Right atrium auricular region (tissue), 2 donors: ENCODE measurements around the gene PSMB5. TPM values are rescaled to one million over a fixed set of nuclear protein-coding genes. Genes with fewer than 3 reads are reported as not detected.

Experiments used
- DNase-seq: peaks from one replicate; pipeline ENCODE4 v3.0.0-alpha.2; 2019; ENCODE audit warnings: low spot score
- H3K27ac ChIP-seq, 2 donors: fragments of 200-600 bp; sonication (generic); 1 replicate in 1 of 2; 2 replicates in 1 of 2; pipeline ENCODE4 v1.5.1; 2016 to 2019
- H3K27me3 ChIP-seq, 2 donors: fragments of 200-600 bp; sonication (generic); one replicate each; pipeline versions ENCODE4 v1.5.1 to v1.6.0; 2017 to 2019
- H3K36me3 ChIP-seq: fragments of 200-600 bp; sonication (generic); one replicate; pipeline ENCODE4 v1.5.1; 2016
- H3K4me1 ChIP-seq, 2 donors: fragments of 200-600 bp; sonication (generic); one replicate each; pipeline versions ENCODE4 v1.5.1 to v1.6.0; 2017 to 2019
- H3K4me3 ChIP-seq, 2 donors: fragments of 200-600 bp; sonication (generic); 1 replicate in 1 of 2; 2 replicates in 1 of 2; pipeline ENCODE4 v1.5.1; 2017 to 2019; ENCODE audit warnings: mild to moderate bottlenecking in 1 of 2, moderate library complexity in 1 of 2
- H3K9me3 ChIP-seq, 2 donors: fragments of 200-600 bp; sonication (generic); one replicate each; pipeline ENCODE4 v1.5.1; 2019
- total RNA-seq, 2 donors: library from RNA; depleted of rRNA; stranded (reverse); fragments of >200 nt; gene quantifications; one replicate each; pipeline ENCODE4 v1.1.0, GENCODE V29; 2016
- TF ChIP-seq, protein P1 (sequence below), 2 donors: fragments of 200-600 bp; sonication (generic); IDR thresholded peaks; one replicate each; pipeline ENCODE4 v1.5.1; 2019; ENCODE audit warnings: antibody characterized with exemption in 2 of 2

PSMB5 gene
- total RNA-seq, 2 donors from 2014 or later, result 105 to 122 TPM

DNA sequence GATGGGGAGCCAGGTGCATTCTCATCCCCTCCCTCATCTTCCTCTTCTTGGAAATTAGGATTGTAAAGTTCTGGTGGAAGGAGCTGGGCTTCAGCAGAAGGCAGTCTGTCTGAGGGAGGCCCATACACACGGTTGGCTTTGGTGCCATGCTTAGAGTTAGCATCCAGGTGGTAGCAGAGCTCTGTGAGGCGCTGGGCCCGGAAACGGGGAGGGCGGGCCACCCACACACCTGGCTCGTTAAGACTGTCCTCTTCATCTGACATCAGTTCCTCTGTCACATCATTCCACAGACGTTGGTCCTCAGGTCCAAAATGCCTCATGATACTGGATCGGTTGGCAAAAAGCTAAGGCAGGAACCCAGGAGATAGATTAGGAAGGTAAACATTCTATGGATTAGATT is 47.4 kb downstream of the PSMB5 start:
- TF ChIP-seq, protein P1, sequence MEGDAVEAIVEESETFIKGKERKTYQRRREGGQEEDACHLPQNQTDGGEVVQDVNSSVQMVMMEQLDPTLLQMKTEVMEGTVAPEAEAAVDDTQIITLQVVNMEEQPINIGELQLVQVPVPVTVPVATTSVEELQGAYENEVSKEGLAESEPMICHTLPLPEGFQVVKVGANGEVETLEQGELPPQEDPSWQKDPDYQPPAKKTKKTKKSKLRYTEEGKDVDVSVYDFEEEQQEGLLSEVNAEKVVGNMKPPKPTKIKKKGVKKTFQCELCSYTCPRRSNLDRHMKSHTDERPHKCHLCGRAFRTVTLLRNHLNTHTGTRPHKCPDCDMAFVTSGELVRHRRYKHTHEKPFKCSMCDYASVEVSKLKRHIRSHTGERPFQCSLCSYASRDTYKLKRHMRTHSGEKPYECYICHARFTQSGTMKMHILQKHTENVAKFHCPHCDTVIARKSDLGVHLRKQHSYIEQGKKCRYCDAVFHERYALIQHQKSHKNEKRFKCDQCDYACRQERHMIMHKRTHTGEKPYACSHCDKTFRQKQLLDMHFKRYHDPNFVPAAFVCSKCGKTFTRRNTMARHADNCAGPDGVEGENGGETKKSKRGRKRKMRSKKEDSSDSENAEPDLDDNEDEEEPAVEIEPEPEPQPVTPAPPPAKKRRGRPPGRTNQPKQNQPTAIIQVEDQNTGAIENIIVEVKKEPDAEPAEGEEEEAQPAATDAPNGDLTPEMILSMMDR (IDR thresholded peaks at IDR 0.05), result no peak

DNA sequence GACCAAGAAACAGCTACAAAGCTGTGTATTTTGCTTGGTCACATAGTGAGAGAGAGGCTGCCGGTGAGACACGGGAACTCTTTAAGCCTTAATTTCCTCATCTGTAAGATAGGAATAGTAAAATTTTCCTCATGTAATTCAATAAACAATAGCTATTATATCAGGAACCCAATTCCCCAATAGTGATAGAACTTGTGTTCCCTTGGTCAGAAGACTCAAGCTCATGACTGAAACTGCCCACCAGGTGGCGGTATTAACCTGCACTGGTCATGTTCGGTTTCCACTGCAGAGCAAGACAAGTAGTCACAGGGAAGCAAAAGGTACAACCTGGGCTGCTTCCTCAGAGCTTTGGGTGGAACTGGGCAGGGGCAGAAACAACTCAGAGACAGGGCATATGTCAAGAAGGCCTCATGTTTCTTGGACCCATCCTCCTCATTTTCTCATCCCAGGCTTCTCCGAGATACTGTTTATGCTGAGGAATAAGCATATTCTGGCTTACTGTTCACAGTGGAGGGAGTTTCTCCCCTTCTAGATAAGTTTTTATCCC is 48.1 kb downstream of the PSMB5 start:
- DNase-seq, result peak; percentile 95
- Histone ChIP-seq H3K27ac (no peak overlapping the region), H3K4me1 (peaks cover 0 to 15% of the 10 kb centered on the region in 2 donors), H3K36me3 (no peaks in the 10 kb centered on the region), H3K4me3 (no peak overlapping the region), H3K27me3 (no peaks in the 10 kb centered on the region), H3K9me3 (no peaks in the 10 kb centered on the region)
- TF ChIP-seq, protein P1 (IDR thresholded peaks at IDR 0.05), result peak; percentile 75 to 93

More for the DNA sequence above, 47.4 kb downstream of the PSMB5 start:
- no peaks in the 10 kb centered on the region for H3K9me3 ChIP-seq
- H3K36me3 ChIP-seq, result no peaks in the 10 kb centered on the region
- H3K4me3 ChIP-seq, result no peak overlapping the region
- no peaks in the 10 kb centered on the region for H3K27me3 ChIP-seq
- no peak for DNase-seq
- no peak overlapping the region for H3K27ac ChIP-seq
- H3K4me1 ChIP-seq, result peaks cover 0 to 9% of the 10 kb centered on the region in 2 donors

DNA sequence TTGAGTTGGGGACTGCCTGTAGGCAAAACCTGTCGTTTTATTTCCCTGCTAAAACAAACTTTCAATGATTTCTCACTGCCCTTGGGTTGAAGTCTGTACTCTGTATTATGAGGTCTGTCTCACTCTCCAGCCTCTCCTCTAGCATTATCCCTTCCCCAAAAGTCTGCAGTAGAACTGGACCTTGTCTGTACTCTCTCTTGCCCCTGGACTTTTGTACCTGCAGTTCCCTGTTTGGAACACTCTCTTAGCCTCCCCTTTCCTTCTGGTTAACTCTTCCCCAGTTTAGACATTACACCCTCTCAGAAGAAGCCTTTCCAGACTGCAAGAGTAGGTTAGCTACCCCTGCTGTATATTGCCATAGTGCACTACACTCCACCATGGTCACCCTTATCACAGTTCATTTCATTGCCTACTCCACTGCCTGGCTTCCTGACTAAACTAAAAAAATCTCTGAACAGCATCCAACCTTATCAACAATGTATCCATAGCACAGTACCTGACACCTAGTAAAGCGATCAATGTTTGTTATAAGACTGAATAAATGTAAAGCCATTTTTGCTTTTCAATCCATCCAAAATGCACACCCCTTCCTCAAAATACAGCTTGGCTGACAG is 48.7 kb downstream of the PSMB5 start:
- Histone ChIP-seq H3K9me3 (no peaks in the 10 kb centered on the region), H3K4me1 (peaks cover 0 to 21% of the 10 kb centered on the region in 2 donors), H3K27me3 (no peaks in the 10 kb centered on the region), H3K4me3 (no peak overlapping the region), H3K36me3 (no peaks in the 10 kb centered on the region), H3K27ac (no peak overlapping the region)
- no peak for DNase-seq
- TF ChIP-seq, protein P1 (IDR thresholded peaks at IDR 0.05), result no peak

DNA sequence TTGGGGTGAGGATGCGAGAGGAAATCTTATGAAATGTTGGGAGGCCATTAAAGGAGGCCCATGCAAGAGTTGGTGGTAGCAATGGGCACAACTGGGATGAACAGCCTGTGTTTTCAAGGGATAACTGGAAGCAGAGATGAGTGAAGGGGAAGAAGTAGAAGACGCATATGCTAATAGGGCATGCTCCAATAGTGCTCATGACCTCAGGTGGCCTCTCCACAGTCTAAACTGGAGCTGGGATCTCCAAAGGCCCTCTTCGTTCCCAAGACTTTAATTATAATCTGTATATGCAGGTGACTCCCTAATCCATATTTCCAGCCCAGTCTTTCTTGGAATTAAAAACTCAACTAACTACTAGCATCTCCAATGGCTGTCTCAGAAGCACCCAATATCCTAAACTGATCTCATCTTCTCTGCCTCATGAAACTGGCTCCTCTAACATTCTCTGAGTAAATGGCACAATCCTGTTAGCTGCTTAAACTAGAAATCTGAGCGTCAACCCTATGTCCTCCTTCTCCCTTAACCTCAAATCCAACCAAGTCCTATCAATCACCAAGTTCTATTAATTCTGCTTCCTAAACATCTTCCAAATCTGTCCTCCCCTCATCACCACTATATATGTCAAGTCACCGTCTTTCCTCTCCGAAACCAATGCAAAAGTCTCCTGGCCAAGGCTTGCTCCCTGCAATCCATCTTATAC is 49.6 kb downstream of the PSMB5 start:
- Histone ChIP-seq H3K36me3 (no peaks in the 10 kb centered on the region), H3K4me1 (peaks cover 0 to 30% of the 10 kb centered on the region in 2 donors), H3K4me3 (no peak overlapping the region), H3K27me3 (no peaks in the 10 kb centered on the region), H3K9me3 (no peaks in the 10 kb centered on the region), H3K27ac (no peak overlapping the region)
- no peak for DNase-seq
- TF ChIP-seq, protein P1 (IDR thresholded peaks at IDR 0.05), result no peak

DNA sequence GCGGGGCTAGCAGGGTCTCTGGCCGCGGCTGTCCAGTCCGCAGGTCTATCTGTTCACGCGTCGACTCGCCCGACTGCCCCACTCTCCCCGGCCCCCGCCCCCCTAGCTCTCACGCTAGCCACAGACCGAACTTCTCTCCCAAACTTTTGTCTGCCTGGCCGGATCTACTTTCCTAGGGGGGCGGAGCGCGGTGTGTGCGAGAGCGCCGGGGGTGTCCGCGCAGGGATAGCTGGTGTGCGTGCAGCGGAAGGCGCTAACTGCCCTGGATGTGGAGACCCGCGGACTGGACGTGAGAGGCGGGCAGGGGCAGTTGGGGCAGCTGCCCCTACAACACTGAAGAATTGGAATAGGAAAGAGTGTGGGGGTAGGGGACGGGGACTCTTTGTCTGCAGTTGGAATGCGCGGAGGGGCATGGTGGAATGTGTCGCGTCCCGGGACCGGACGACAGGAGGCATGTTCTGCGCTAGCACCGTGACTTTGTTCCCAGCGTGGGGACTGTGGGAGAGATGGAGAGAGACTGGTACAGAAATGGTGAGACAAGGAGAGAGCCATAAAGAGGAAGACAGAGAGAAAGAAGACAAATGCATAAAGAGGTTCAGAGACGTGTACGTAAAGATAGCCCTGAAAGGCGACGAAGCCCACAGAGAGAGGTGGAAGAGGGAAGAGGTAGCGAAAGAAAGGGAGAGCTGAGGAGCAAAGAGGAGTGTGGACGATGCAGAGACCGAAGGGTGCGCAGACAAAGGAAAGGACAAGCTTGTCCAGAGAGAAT is 52.0 kb downstream of the PSMB5 start, which contains the start of gene AJUBA:
TSS of gene AJUBA (minus strand) at position 75 of the 769 bp plus-strand sequence. CDS start 285 bp downstream, outside the sequence.
- Histone ChIP-seq H3K27ac (peak within 1 kb of the TSS; percentile 75 to 80), H3K4me3 (peak within 1 kb of the TSS; percentile 62 to 82), H3K36me3 (no peaks in the 10 kb centered on the region), H3K9me3 (no peaks in the 10 kb centered on the region), H3K27me3 (no peaks in the 10 kb centered on the region), H3K4me1 (peaks cover 0 to 54% of the 10 kb centered on the region in 2 donors)
- TF ChIP-seq, protein P1 (IDR thresholded peaks at IDR 0.05), result no peak
- DNase-seq, result peak; percentile 85
